Neural progenitor cell (in vitro differentiated cells): Measurements from ENCODE around the gene CKMT2. TPM values are rescaled to one million over a fixed set of nuclear protein-coding genes. Genes with fewer than 3 reads are reported as not detected.
"Not testable (repeated sequence)": the region's sequence is repeated elsewhere in the genome, so short reads cannot be mapped to it uniquely, and the experiment has no call there.

ENCODE experiments used
- DNase-seq: peaks from one replicate; pipeline ENCODE4 v3.0.0-alpha.2; 2016; ENCODE audit warnings: low spot score
- H2AFZ ChIP-seq: fragments of 200-600 bp; sonication (generic); replicated peaks from 2 replicates; pipeline ENCODE4 v1.6.1; 2016; ENCODE audit warnings: antibody characterized with exemption
- H3F3A ChIP-seq: fragments of 200-600 bp; sonication (generic); 2 replicates; pipeline ENCODE4 v1.6.1; 2016; ENCODE audit warnings: antibody characterized with exemption, low read depth
- H3K27ac ChIP-seq: fragments of 200-600 bp; sonication (generic); 2 replicates; pipeline ENCODE4 v1.5.1; 2016; ENCODE audit warnings: mild to moderate bottlenecking
- H3K27me3 ChIP-seq: fragments of 200-600 bp; sonication (generic); 2 replicates; pipeline ENCODE4 v1.6.1; 2016; ENCODE audit warnings: mild to moderate bottlenecking, moderate library complexity
- H3K36me3 ChIP-seq: fragments of 200-600 bp; sonication (generic); 2 replicates; pipeline ENCODE4 v1.5.1; 2016
- H3K4me1 ChIP-seq: fragments of 200-600 bp; sonication (generic); 2 replicates; pipeline ENCODE4 v1.6.1; 2016; ENCODE audit warnings: mixed run types
- H3K4me2 ChIP-seq: fragments of 200-600 bp; sonication (generic); 2 replicates; pipeline ENCODE4 v1.6.1; 2016
- H3K4me3 ChIP-seq: fragments of 200-600 bp; sonication (generic); 2 replicates; pipeline ENCODE4 v1.5.1; 2016
- H3K79me2 ChIP-seq: fragments of 200-600 bp; sonication (generic); 2 replicates; pipeline ENCODE4 v1.6.1; 2016; ENCODE audit warnings: low read depth
- H3K9ac ChIP-seq: fragments of 200-600 bp; sonication (generic); 2 replicates; pipeline ENCODE4 v1.6.1; 2016
- H3K9me3 ChIP-seq: fragments of 200-600 bp; sonication (generic); 2 replicates; pipeline ENCODE4 v1.5.1; 2016; ENCODE audit warnings: low read depth
- H4K20me1 ChIP-seq: fragments of 200-600 bp; sonication (generic); 2 replicates; pipeline ENCODE4 v1.6.1; 2016; ENCODE audit warnings: low read depth
- H3K27ac Mint-ChIP-seq: 3 replicates; pipeline ENCODE4 v1.8.0; 2021; ENCODE audit warnings: mixed read lengths
- H3K27me3 Mint-ChIP-seq: 2 replicates; pipeline ENCODE4 v1.8.0; 2022; ENCODE audit warnings: low read depth, mild to moderate bottlenecking, inconsistent platforms, moderate library complexity, mixed read lengths; ENCODE audit not compliant: insufficient read depth
- H3K36me3 Mint-ChIP-seq: 3 replicates; pipeline ENCODE4 v1.8.0; 2021; ENCODE audit warnings: mixed read lengths
- H3K4me1 Mint-ChIP-seq: 3 replicates; pipeline ENCODE4 v1.8.0; 2021; ENCODE audit warnings: mixed read lengths
- H3K4me3 Mint-ChIP-seq: 3 replicates; pipeline ENCODE4 v1.8.0; 2021; ENCODE audit warnings: mild to moderate bottlenecking, moderate library complexity, mixed read lengths
- H3K9me3 Mint-ChIP-seq: 3 replicates; pipeline ENCODE4 v1.8.0; 2020; ENCODE audit warnings: mixed read lengths
- CTCF ChIP-seq: fragments of 200-600 bp; sonication (generic); IDR thresholded peaks from 2 replicates; pipeline ENCODE4 v1.5.1; 2017; ENCODE audit warnings: antibody characterized with exemption, mild to moderate bottlenecking
- EZH2 ChIP-seq: fragments of 200-600 bp; sonication (generic); IDR thresholded peaks from 2 replicates; pipeline ENCODE4 v1.6.1; 2017; ENCODE audit warnings: antibody characterized with exemption, mild to moderate bottlenecking, moderate library complexity
- EZH2phosphoT487 ChIP-seq: fragments of 200-600 bp; sonication (generic); IDR thresholded peaks from 2 replicates; pipeline ENCODE4 v1.6.1; 2017; ENCODE audit warnings: antibody characterized with exemption
- total RNA-seq: library from RNA; depleted of rRNA; stranded (reverse); fragments of >200 nt; gene quantifications from 2 replicates; pipeline ENCODE4 v1.2.3, GENCODE V29; 2015; ENCODE audit warnings: low replicate concordance

CKMT2 gene
- total RNA-seq, 1 donor from 2014 or later: not detected

GRCh38 chr5:81292130-81292529 is 59.0 kb downstream of the CKMT2 start:
- Histone ChIP-seq H3K9ac (no peak overlapping the region), H3K27me3 (no peaks in the 10 kb centered on the region), H4K20me1 (no peaks in the 10 kb centered on the region), H3K36me3 (no peaks in the 10 kb centered on the region), H3F3A (peaks cover 9% of the 10 kb centered on the region), H3K79me2 (peaks cover 88% of the 10 kb centered on the region), H3K4me2 (no peak overlapping the region), H3K9me3 (no peaks in the 10 kb centered on the region), H2AFZ (no peak overlapping the region), H3K4me3 (no peak overlapping the region), H3K4me1 (no peaks in the 10 kb centered on the region), H3K27ac (no peak overlapping the region)
- Mint-ChIP-seq H3K4me3 (no peak overlapping the region), H3K4me1 (no peaks in the 10 kb centered on the region), H3K9me3 (peaks cover 42% of the 10 kb centered on the region), H3K36me3 (peaks cover 34% of the 10 kb centered on the region), H3K27ac (no peak overlapping the region), H3K27me3 (no peaks in the 10 kb centered on the region)
- no peak for DNase-seq
- TF ChIP-seq EZH2phosphoT487 (no peak), EZH2 (no peak), CTCF (no peak)

GRCh38 chr5:81294021-81294420 is 60.9 kb downstream of the CKMT2 start:
- not testable (repeated sequence) for H3K27ac ChIP-seq, H4K20me1 ChIP-seq, H3K4me3 Mint-ChIP-seq, DNase-seq, H3K27ac Mint-ChIP-seq, H3K9ac ChIP-seq, H3K4me1 Mint-ChIP-seq, H3K4me3 ChIP-seq, H3K9me3 ChIP-seq, H3K27me3 Mint-ChIP-seq, H3K27me3 ChIP-seq, H3K36me3 ChIP-seq, H3K4me1 ChIP-seq, H3K4me2 ChIP-seq, H2AFZ ChIP-seq, H3F3A ChIP-seq
- peaks cover 88% of the 10 kb centered on the region for H3K79me2 ChIP-seq
- H3K36me3 Mint-ChIP-seq: peaks cover 30% of the 10 kb centered on the region
- peaks cover 42% of the 10 kb centered on the region for H3K9me3 Mint-ChIP-seq

GRCh38 chr5:81297531-81297930 is 64.4 kb downstream of the CKMT2 start:
- Mint-ChIP-seq H3K27ac (no peak overlapping the region), H3K27me3 (no peaks in the 10 kb centered on the region)
- peaks cover 84% of the 10 kb centered on the region for H3K79me2 ChIP-seq

More at GRCh38 chr5:81297531-81297930, 64.4 kb downstream of the CKMT2 start:
- H3K9ac ChIP-seq: no peak overlapping the region
- H3K9me3 ChIP-seq: no peaks in the 10 kb centered on the region
- H4K20me1 ChIP-seq: peaks cover 4% of the 10 kb centered on the region
- Mint-ChIP-seq H3K4me3 (no peak overlapping the region), H3K36me3 (peaks cover 10% of the 10 kb centered on the region), H3K4me1 (peaks cover 16% of the 10 kb centered on the region), H3K9me3 (peaks cover 13% of the 10 kb centered on the region)
- H3K27ac ChIP-seq: no peak overlapping the region
- H3K4me1 ChIP-seq: peaks cover 9% of the 10 kb centered on the region
- no peaks in the 10 kb centered on the region for H3K27me3 ChIP-seq
- no peak overlapping the region for H3K4me2 ChIP-seq
- no peak overlapping the region for H2AFZ ChIP-seq
- TF ChIP-seq EZH2 (no peak), CTCF (no peak), EZH2phosphoT487 (no peak)
- peaks cover 9% of the 10 kb centered on the region for H3F3A ChIP-seq
- no peak for DNase-seq
- no peaks in the 10 kb centered on the region for H3K36me3 ChIP-seq
- H3K4me3 ChIP-seq: no peak overlapping the region
